ENCODE results near the gene NFKBIB. TPM values are rescaled to one million over a fixed set of nuclear protein-coding genes. Genes with fewer than 3 reads are reported as not detected.

The NFKBIB gene
- total and polyA plus RNA-seq, 2 donors (not counting 3 experiments of a cell fraction or from before 2014, with no cell fraction given): 25.0 to 30.8 TPM

- no peak overlapping the region for H3K4me2 ChIP-seq (ENCODE audit: insufficient read depth, low read length)
- no peak overlapping the region for H3K4me3 ChIP-seq (replicated peaks in 1 of 3; ENCODE audit: insufficient read depth in 1 of 3, low read depth in 1 of 3, low read length in 3 of 3)
- no peaks in the 10 kb centered on the region for H4K20me1 ChIP-seq (replicated peaks; ENCODE audit: control insufficient read depth, extremely low read depth, insufficient read depth, low read length)
- no peak overlapping the region for H3K27ac ChIP-seq (ENCODE audit: insufficient read depth, low read depth, low read length)
- TF ChIP-seq FOS (IDR thresholded peaks at IDR 0.05; ENCODE audit: borderline replicate concordance, insufficient read depth, low read length): no peak
- no peak for TF ChIP-seq JUN (IDR thresholded peaks at IDR 0.05; ENCODE audit: borderline replicate concordance, insufficient read depth, insufficient read length, low read depth)
- no peak for TF ChIP-seq MAX (IDR thresholded peaks at IDR 0.05; ENCODE audit: insufficient read depth, insufficient read length)
- no peak for TF ChIP-seq POLR2AphosphoS5 (IDR thresholded peaks at IDR 0.05; ENCODE audit: insufficient read depth, low read depth, low read length)
- dilution Hi-C loops (cut with MboI; ENCODE audit: extremely low pct_ligation_motif_present, low sequenced_read_pairs): no loop called here
- H3K9ac ChIP-seq (replicated peaks; ENCODE audit: extremely low read depth, insufficient read depth, low read length): no peak overlapping the region
- intact Hi-C loops (cut with micrococcal nuclease): no loop called here
- FAIRE-seq: no peak
- no peak overlapping the region for H2AFZ ChIP-seq (ENCODE audit: low read depth, low read length)
- H3K9me3 ChIP-seq (replicated peaks; ENCODE audit: control insufficient read depth, insufficient read depth, low read length): no peaks in the 10 kb centered on the region
- no peaks in the 10 kb centered on the region for H3K79me2 ChIP-seq (ENCODE audit: control insufficient read depth, insufficient read depth, low read length)
- H3K27me3 ChIP-seq (ENCODE audit: control insufficient read depth in 2 of 2, insufficient read depth in 2 of 2, low read length in 2 of 2): no peaks in the 10 kb centered on the region
- H3K36me3 ChIP-seq (ENCODE audit: control insufficient read depth in 2 of 2, extremely low read depth in 1 of 2, insufficient read depth in 2 of 2, low read length in 2 of 2): no peaks in the 10 kb centered on the region
- ChIA-PET CTCF (interaction anchor here (0.7 to 3.8 kb wide), 3 partner anchors 20 to 63 kb away, joined by 3 to 14 read pairs (median 3); partner anchors contain the start of genes MRPS12 and SARS2), POLR2A (no interaction called here)
- H3K4me1 ChIP-seq (ENCODE audit: control insufficient read depth, extremely low read depth, insufficient read depth, low read length): peaks cover 28% of the 10 kb centered on the region
- DNase-seq (ENCODE audit: low read depth, low spot score): no peak
- no TSS peak for BruUV-seq (replicated peaks)
- H3K9me1 ChIP-seq (replicated peaks; ENCODE audit: control insufficient read depth, extremely low read depth, insufficient read depth, low read length): no peaks in the 10 kb centered on the region
Observed at GRCh38 chr19:38867171-38867780, 32.5 kb upstream of the NFKBIB start.

- Histone ChIP-seq H3K9me1 (replicated peaks; ENCODE audit: control insufficient read depth, extremely low read depth, insufficient read depth, low read length) (no peaks in the 10 kb centered on the region), H3K4me3 (replicated peaks in 1 of 3; ENCODE audit: insufficient read depth in 1 of 3, low read depth in 1 of 3, low read length in 3 of 3) (no peak overlapping the region), H3K4me1 (ENCODE audit: control insufficient read depth, extremely low read depth, insufficient read depth, low read length) (peaks cover 18% of the 10 kb centered on the region), H3K4me2 (ENCODE audit: insufficient read depth, low read length) (no peak overlapping the region), H3K9ac (replicated peaks; ENCODE audit: extremely low read depth, insufficient read depth, low read length) (no peak overlapping the region), H4K20me1 (replicated peaks; ENCODE audit: control insufficient read depth, extremely low read depth, insufficient read depth, low read length) (no peaks in the 10 kb centered on the region), H2AFZ (ENCODE audit: low read depth, low read length) (no peak overlapping the region), H3K9me3 (replicated peaks; ENCODE audit: control insufficient read depth, insufficient read depth, low read length) (no peaks in the 10 kb centered on the region), H3K27me3 (ENCODE audit: control insufficient read depth in 2 of 2, insufficient read depth in 2 of 2, low read length in 2 of 2) (no peaks in the 10 kb centered on the region), H3K27ac (ENCODE audit: insufficient read depth, low read depth, low read length) (no peak overlapping the region), H3K36me3 (ENCODE audit: control insufficient read depth in 2 of 2, extremely low read depth in 1 of 2, insufficient read depth in 2 of 2, low read length in 2 of 2) (no peaks in the 10 kb centered on the region), H3K79me2 (ENCODE audit: control insufficient read depth, insufficient read depth, low read length) (no peaks in the 10 kb centered on the region)
- FAIRE-seq: no peak
- POLR2A ChIA-PET: no interaction called here
- dilution Hi-C loops (cut with MboI; ENCODE audit: extremely low pct_ligation_motif_present, low sequenced_read_pairs): no loop called here
- TF ChIP-seq POLR2AphosphoS5 (IDR thresholded peaks at IDR 0.05; ENCODE audit: insufficient read depth, low read depth, low read length) (no peak), EZH2 (IDR thresholded peaks at IDR 0.05; ENCODE audit: borderline replicate concordance, low read depth, low read length, severe bottlenecking) (no peak), CTCF (IDR thresholded peaks at IDR 0.05; ENCODE audit: extremely low read depth in 1 of 2, insufficient read depth in 1 of 2, low read depth in 1 of 2, low read length in 2 of 2) (no peak), JUN (IDR thresholded peaks at IDR 0.05; ENCODE audit: borderline replicate concordance, insufficient read depth, insufficient read length, low read depth) (no peak), MAX (IDR thresholded peaks at IDR 0.05; ENCODE audit: insufficient read depth, insufficient read length) (no peak), MYC (IDR thresholded peaks at IDR 0.05; ENCODE audit: low read depth, low read length) (no peak), POLR2A (IDR thresholded peaks at IDR 0.05; ENCODE audit: low read depth, low read length) (no peak), FOS (IDR thresholded peaks at IDR 0.05; ENCODE audit: borderline replicate concordance, insufficient read depth, low read length) (no peak), GATA2 (IDR thresholded peaks at IDR 0.05; ENCODE audit: insufficient read depth, insufficient read length, low read depth, low read length) (no peak)
- no TSS peak for BruUV-seq (replicated peaks)
- intact Hi-C loops (cut with micrococcal nuclease): no loop called here
- DNase-seq (ENCODE audit: low read depth, low spot score): no peak
- CTCF ChIA-PET: interaction anchor here (0.6 to 3.8 kb wide), 9 partner anchors 11 to 99 kb away, joined by 3 to 14 read pairs (median 3); partner anchors contain the start of genes MRPS12 and SARS2
Observed at GRCh38 chr19:38868551-38868950, 31.2 kb upstream of the NFKBIB start.

All from endothelial cell of umbilical vein (primary cell).